K562 (cell line): ENCODE data around the gene VMP1. TPM values are rescaled to one million over a fixed set of nuclear protein-coding genes. Genes with fewer than 3 reads are reported as not detected.

Source experiments
- ATF6 ChIP-seq: sonication (generic); formaldehyde crosslinking; IDR thresholded peaks from 2 replicates; pipeline ENCODE4 v1.4.0; 2020; ENCODE audit warnings: mild to moderate bottlenecking, missing genetic modification reagents
- CREB3 ChIP-seq: fragments of 450-650 bp; conservative IDR thresholded peaks from 2 replicates; pipeline ENCODE4 v1.6.1; 2016; ENCODE audit warnings: missing genetic modification characterization, low read depth, mild to moderate bottlenecking, missing compliant biosample characterization, moderate library complexity
- CTCFL ChIP-seq: IDR thresholded peaks from 2 replicates; pipeline ENCODE4 v1.6.1; 2011; ENCODE audit warnings: borderline replicate concordance, low read depth, mild to moderate bottlenecking, moderate library complexity, low read length; ENCODE audit not compliant: insufficient read depth, poor library complexity, severe bottlenecking
- ESRRA ChIP-seq: fragments of 450-650 bp; IDR thresholded peaks from 2 replicates; pipeline ENCODE4 v1.6.1; 2014; ENCODE audit warnings: low read depth, mild to moderate bottlenecking, moderate library complexity, borderline replicate concordance
- HDAC2 ChIP-seq: fragments of 450-650 bp; IDR thresholded peaks from 2 replicates; pipeline ENCODE4 v1.6.1; 2016; ENCODE audit warnings: mild to moderate bottlenecking
- MAFK ChIP-seq: IDR thresholded peaks from 2 replicates; pipeline ENCODE4 v1.6.1; 2011; ENCODE audit warnings: low read length, improper control_type of control experiment
- NBN ChIP-seq: fragments of 450-650 bp; IDR thresholded peaks from 2 replicates; pipeline ENCODE4 v1.6.1; 2016; ENCODE audit warnings: low read depth, mild to moderate bottlenecking
- NR3C1 ChIP-seq: sonication (generic); formaldehyde crosslinking; IDR thresholded peaks from 2 replicates; pipeline ENCODE4 v1.8.1; 2022; ENCODE audit warnings: missing genetic modification reagents
- SMARCA4 ChIP-seq: fragments of 450-650 bp; IDR thresholded peaks from 2 replicates; pipeline ENCODE4 v1.6.1; 2016
- SMARCC2 ChIP-seq: fragments of 450-650 bp; IDR thresholded peaks from 2 replicates; pipeline ENCODE4 v1.6.1; 2017; ENCODE audit warnings: antibody characterized with exemption, moderate library complexity, mild to moderate bottlenecking, low read depth
- SMARCE1 ChIP-seq: fragments of 450-650 bp; IDR thresholded peaks from 2 replicates; pipeline ENCODE4 v1.7.1; 2016; ENCODE audit warnings: mild to moderate bottlenecking
- TEAD2 ChIP-seq: fragments of 450-650 bp; IDR thresholded peaks from 2 replicates; pipeline ENCODE4 v1.6.1; 2016; ENCODE audit warnings: missing genetic modification characterization, control low read depth, missing compliant biosample characterization
- ZBTB49 ChIP-seq: sonication (generic); formaldehyde crosslinking; IDR thresholded peaks from 2 replicates; pipeline ENCODE4 v1.8.0; 2022; ENCODE audit warnings: missing genetic modification reagents, mild to moderate bottlenecking, borderline replicate concordance
- ZNF274 ChIP-seq: IDR thresholded peaks from 2 replicates; pipeline ENCODE4 v1.6.1; 2011; ENCODE audit warnings: low read depth, mild to moderate bottlenecking, low read length, moderate library complexity, borderline replicate concordance
- ZNF280B ChIP-seq: fragments of 250-450 bp; sonication (Bioruptor Pico); IDR thresholded peaks from 2 replicates; pipeline ENCODE4 v1.5.1; 2021; ENCODE audit warnings: mild to moderate bottlenecking
- ZNF707 ChIP-seq: fragments of 250-450 bp; sonication (Bioruptor Pico); conservative IDR thresholded peaks from 2 replicates; pipeline ENCODE4 v1.8.0; 2022; ENCODE audit warnings: inconsistent platforms, mild to moderate bottlenecking, moderate library complexity
- polyA plus RNA-seq, 8 experiments: library from polyadenylated mRNA; depleted of rRNA in 4 of 8; stranded (reverse) in 5 of 8; unstranded in 3 of 8; fragments of >200 nt; fragmentation: Nextera tagmentation in 2 of 8; fragmentation: Illumina TruSeq in 1 of 8; extraction: Ambion mirVana in 2 of 8; extraction: Trizol in 1 of 8; gene quantifications; 2 replicates each; pipeline versions ENCODE4 v1.2.1 to v1.2.3, GENCODE V29; 2011 to 2014; ENCODE audit warnings: inconsistent platforms in 1 of 8, missing spikeins in 1 of 8
- total RNA-seq, 7 experiments: library from RNA; depleted of rRNA in 6 of 7; stranded (reverse); fragments of >200 nt in 6 of 7; fragmentation: Illumina TruSeq in 2 of 7; extraction: Trizol in 2 of 7; gene quantifications; 2 replicates each; pipeline versions ENCODE4 v1.2.1 to v1.2.3, GENCODE V29; 2011 to 2021; ENCODE audit warnings: low replicate concordance in 1 of 7

The VMP1 gene
- total and polyA plus RNA-seq, 9 of the 15 experiments (the other 6 are each of a cell fraction or from before 2014, with no cell fraction given): 123 to 304 (median 151) TPM

GRCh38 chr17:59785091-59785799 lies 77.8 kb downstream of the VMP1 start (continued):
- TF ChIP-seq ZBTB49: no peak
- TF ChIP-seq NBN: no peak
- TF ChIP-seq CTCFL: no peak
- no peak for TF ChIP-seq ZNF280B (CRISPR knock-in tag)
- peak; percentile 75 for TF ChIP-seq SMARCA4
- no peak for TF ChIP-seq ATF6
- no peak for TF ChIP-seq ESRRA
- no peak for TF ChIP-seq ZNF274
- TF ChIP-seq TEAD2: no peak
- no peak for TF ChIP-seq NR3C1 (CRISPR knock-in tag)
- TF ChIP-seq MAFK: no peak
- TF ChIP-seq CREB3 (tag): peak; percentile 59; the same call in 1 of the 2 replicates
- no peak for TF ChIP-seq ZNF707
- peak; percentile 71 for TF ChIP-seq SMARCE1
- TF ChIP-seq SMARCC2: 0 out of 2 replicates have a peak, but pooled peaks have one; percentile 55
- TF ChIP-seq HDAC2: peak; percentile 45; the same call in 1 of the 2 replicates
